Stimulated activated naive CD4-positive, alpha-beta T cell (primary cell): ENCODE data around the gene CENPT.
"Not testable (repeated sequence)": the region's sequence is repeated elsewhere in the genome, so short reads cannot be mapped to it uniquely, and the experiment has no call there.

Experiments
- DNase-seq, 6 experiments: peaks; one replicate each; lab custom pipeline; 2025; lab: John Stamatoyannopoulos, UW

CENPT gene

DNA sequence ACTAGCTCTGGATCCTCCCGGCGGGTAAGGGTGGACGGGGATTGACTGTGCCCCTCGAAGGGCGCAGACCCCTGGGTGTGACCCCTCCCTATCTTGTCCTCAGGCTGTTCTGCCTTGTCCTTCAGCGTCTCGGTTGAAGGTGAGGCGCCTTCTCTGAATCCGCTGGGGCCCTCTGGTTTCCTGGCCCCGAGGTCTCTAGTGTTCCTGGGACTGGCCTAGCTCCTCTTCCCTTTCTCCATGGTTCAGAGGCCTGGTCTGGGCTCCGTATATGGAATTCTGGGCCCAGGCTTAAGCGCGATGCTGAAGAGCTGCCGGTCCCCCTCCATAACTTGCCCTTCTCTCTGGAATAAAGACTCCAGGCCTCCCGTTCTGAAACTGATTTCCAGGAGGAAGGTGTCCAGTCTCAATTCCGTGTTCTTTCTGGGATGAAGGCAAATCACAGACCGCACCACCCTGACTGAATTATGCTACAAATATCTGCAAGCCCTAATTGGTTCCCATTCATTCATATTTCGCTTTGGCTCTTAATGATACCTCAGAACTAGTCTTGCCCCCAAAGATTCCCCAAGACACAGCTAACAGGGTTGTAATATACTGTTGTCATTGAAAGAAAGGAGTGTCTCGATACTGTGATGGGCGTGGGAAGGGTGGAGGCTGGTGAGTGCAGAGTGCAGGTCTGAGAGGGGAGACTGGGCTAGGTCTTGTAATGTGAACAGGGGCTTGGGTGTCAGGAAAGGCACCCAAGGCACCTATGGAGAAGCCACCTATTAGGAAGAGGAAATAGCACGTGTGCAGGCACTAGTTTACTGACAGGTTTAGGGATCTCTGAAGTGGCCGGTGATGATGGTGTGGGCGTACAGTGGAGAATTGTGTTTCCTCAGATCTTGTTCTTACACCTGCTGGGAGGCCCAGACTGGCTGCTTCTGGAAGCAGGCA lies 26.2 kb upstream of the CENPT start:
- DNase-seq, result no peak

DNA sequence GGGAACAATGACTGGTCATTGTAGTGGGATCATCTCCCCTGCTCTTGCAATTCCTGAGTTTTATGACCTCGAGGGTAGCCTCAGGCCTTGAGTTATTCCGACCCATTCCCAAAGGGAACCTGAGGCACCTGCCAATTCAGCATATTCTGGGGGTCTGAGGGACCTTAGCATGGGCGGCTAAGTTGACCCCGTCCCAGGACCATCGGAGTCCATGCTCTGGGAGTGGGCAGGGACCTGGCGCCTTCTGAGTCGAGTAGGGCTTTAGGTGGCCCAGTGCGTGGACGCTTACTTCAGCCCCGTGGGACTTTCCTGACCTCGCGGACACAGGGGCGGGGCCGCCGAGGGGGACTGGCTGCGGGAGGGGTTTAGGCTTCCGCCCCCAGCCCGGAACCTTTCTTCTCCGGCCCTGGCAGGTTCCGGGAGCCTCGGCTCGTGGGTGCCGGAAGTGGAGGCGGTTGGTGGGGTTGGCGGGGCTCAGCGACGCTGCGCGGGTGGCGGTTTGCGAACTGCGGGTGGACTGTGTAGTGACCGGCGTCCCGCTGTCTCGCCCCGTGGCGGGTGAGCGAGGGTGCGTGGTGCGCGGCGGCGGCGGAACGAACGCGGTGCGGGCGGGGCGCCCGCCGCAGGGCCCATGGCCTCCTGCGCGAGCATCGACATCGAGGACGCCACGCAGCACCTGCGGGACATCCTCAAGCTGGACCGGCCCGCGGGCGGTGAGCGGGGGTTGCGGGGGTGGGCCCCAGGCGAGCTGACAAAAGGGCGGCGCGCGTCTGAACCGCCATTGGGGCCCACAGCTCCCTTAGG lies 25.3 kb upstream of the CENPT start, which contains the start of gene EDC4:
TSS of gene EDC4 (plus strand) at position 422 of the 804 bp plus-strand sequence. CDS start at position 632, 210 bp downstream.
- peak; percentile 67 to 87 (median 83) for DNase-seq

DNA sequence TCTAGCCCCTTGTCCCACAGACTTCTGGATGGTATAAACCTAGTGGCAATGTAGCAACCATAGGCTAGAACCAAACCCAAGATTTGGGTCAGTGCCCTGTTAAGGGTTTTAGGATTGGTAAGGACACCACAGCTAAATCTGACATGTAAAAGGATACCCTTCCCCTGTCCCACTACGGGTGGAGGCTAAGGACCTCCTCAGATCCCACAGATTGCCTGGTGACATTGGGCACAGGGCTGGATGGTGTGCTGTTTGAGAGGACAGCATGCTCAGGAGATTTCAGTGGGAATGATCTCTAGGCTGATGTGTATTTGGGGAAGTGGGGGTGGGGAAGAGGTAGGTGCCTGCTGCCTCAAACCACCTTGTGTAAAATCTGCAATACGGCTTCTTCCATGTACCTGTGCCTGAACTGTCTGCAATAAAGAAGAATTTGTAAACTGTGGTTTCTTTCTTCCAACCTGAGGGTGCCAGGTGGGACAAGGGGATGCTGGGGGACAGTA lies 24.7 kb upstream of the CENPT start:
- no peak for DNase-seq

DNA sequence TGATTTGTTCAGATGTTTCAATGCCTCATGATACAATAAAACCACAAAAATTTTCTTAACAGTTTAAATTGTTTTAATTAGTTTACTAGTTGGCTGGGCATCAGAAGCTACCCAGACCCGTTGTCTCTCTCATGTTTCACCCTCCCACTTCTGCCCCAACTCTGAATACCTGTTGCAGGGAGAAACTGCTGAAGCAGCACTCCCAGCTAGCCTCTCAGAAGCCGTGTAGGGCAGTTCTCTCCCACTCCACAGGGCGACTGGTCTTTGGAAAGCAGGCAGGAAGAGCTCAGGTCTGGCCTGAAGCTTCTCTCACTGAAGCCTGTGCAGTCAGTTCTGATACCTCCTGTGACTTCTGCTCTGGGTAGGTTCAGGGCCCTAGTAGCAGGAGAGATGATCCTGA lies 23.8 kb upstream of the CENPT start:
- no peak for DNase-seq

DNA sequence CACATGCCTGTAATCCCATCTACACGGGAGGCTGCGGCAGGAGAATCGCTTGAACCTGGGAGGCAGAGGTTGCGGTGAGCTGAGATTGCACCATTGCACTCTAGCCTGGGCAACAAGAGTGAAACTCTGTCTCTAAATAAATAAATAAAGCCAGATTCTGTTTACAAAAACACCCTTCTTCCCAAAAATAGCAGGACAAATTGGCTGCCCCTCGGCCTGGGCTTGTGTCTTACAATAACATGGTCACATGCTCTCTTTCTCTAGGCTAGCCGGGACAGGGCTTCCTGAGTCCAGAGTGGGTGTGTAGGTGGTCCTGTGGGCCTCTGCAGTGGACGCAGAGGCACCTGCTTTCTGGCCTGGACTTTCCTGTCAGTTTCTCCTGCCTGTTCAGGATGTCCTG lies 22.2 kb upstream of the CENPT start:
- no peak for DNase-seq

DNA sequence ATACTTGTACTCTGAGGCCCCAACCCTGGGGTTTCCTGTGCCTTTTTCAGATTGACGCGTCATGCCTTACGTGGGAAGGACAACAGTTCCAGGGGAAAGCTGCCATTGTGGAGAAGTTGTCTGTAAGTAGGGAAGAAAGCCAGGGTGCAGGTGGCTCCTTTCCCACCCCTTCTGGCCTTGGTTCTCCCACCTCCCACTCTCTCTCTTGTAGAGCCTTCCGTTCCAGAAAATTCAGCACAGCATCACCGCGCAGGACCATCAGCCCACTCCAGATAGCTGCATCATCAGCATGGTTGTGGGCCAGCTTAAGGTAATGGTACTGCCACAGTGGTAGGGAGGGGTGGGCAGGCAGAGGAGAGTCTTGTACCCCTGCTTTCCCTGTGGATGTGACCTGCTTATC lies 20.8 kb upstream of the CENPT start:
- DNase-seq, result no peak

DNA sequence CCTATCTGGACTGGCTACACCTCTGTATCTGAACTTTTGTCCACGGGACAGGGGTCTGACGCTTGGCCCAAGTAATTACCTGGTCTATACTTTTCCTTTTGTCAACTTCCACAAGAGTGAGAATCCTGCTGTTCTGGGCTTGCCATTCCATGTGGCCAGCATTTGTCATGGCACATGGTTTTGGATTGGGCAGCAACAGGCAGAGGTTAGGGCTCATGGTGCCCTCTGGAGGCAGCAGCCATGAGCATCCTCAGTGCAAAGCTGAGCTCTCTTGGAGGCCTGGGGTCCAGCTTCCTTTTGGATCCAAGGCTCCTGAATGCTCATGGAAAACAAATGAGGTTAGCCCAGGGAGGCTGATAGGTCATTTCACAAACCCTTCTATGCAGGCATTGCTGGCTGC lies 17.8 kb upstream of the CENPT start:
- peak in 2 of 6 experiments; percentile 8 to 12 for DNase-seq

DNA sequence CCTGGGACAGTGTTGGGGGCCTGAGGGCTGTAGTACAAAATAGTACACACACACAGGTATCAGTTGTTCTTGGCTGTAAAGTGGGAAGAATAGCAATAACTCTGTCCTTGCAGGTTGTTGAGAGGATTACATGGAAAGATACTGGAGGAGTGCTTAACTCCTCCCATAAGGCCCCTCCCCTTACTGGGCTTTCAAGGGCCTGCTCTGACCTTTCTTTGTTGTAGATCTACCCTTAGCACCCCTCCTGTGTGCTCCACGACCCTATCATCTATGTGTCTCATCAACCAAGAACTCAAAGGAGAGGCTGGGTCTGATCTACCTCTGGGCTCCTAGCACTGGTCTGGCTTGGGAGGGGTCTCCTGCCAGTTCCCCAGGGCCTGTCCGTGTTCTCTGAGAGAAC lies 17.1 kb upstream of the CENPT start:
- DNase-seq, result no peak

DNA sequence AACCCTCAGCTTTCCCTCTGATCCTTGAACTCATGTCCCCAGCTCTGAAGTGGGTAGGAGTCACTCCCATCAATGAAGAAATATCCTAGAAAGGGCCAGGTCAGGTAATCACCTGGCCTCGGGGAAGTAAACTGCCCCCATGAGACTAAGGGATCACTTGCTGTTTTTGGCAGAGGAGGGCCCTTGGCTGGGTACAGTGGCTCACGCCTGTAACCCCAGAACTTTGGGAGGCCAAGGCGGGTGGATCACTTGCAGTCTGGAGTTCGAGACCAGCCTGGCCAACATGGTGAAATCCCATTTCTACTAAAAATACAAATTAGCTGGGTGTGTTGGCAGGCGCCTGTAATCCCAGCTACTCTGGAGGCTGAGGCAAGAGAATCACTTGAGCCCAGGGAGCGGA lies 16.6 kb upstream of the CENPT start:
- DNase-seq, result not testable (repeated sequence)

DNA sequence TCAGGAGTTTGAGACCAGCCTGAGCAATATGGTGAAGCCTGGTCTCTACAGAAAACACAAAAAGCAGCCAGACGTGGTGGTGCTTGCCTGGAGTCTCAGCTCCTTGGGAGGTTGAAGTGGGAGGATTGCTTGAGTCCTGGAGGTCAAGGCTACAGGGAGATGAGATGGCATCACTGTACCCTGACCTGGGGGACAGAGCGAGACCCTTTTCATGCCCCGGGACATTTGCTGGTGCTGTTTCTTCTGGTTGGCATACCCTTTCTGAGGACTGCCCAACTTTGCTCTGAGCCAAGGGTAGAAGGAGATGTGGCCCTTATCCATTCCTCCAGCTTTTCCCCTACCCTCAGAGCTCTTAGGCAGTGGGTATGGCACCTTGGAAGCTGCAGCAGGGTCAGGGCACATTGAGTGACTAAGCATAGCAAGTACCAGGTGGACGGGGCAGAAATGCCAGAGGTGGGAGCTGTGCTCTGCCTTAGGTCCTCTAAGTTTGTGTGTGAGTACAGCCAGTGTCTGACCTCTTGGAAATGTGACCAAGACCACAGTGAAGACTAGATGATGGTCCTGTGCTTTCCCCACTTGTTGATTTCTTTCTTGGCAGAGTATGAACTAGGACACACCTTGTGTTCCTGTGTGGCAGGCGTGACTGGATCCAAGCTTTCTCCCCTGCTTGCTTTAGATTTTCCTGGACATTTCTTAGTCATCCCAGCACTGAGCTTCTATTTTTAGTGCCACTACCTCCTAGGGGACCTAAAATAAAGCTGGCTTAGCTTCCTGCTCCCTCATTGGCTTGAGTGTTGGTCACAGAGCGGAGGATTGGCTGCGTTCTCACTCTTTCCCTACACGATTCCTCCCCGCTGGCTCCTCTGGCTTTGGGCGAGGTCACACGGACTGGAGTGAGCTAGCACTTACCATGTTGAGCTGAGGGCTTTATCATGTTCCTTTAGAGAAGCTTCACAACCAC lies 15.4 kb upstream of the CENPT start:
- no peak for DNase-seq

DNA sequence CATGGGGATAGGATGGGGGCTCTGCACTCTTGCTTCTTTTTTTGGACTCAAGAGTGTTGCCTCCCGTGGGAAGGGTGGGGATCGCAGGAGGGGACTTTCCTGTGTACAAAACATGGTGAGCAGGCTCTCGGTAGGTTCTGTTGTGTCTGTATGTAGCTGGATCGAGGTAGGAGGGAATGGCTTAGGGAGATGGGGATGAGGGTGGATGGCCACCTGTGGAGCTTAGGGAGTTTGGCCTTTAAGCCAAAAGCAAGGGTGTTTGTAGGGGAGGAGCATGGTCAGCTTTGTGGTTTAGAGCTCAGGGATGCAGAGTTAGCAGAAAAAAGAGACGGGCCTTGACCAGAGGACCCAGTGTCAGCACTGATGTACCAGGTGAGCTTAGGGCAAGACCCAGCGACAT lies 14.4 kb upstream of the CENPT start:
- no peak for DNase-seq

DNA sequence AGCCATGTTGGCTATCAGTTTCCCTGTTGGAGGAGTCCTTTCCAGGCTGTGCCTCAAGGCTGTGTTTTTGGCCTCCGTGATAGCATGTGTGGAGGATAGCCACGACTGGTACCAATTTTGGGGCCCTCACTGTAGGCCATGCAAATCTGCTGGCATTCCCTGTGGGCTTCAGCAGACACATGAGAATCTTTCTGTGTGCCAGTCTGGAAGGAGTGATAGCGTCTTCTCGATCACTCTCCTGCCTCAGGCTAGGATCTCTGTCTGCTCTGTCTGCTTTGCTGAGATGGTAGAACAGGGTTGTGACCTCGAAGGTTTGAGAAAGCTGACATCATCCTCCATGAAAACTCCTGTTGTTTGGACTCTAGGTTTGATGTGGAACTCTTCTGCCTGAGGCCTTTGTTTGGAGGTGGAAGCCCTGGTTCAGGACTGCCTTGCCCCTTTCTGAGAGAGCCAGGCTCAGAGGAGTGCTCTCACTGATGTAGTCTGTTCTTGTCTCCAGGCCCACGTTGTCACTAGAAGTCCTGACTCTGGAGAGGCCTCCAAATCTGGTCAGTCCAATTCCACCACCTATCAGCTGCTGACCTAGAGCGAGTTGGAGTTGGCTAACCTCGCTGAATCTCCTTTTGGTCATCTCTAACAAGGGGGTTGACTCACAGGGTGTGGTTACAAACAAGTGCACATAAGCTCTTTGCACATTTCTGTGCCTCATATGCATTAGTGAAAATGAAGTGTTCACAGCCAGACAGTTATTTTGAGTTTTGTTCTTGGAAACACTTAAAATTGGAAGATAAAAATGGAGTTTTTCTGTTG lies 13.3 kb upstream of the CENPT start:
- no peak for DNase-seq

DNA sequence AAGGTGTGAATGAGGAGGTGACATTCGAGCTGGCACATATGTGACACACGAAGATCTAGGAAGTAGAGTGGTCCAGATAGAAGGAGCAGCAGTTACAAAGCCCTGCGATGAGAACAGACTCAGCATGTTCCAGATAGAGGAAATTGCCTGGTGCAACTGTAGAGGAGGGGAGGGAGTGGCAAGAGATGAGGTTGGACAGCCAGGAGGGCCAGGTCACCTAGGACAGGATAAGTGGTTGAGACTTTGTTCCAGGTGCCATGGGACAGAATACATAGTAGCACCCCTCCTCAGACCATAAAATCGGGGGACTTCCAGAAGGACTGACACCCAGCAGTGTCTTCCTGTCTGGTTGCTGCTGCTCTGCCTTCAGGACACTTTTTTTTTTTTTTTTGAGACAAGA lies 11.0 kb upstream of the CENPT start:
- no peak for DNase-seq

DNA sequence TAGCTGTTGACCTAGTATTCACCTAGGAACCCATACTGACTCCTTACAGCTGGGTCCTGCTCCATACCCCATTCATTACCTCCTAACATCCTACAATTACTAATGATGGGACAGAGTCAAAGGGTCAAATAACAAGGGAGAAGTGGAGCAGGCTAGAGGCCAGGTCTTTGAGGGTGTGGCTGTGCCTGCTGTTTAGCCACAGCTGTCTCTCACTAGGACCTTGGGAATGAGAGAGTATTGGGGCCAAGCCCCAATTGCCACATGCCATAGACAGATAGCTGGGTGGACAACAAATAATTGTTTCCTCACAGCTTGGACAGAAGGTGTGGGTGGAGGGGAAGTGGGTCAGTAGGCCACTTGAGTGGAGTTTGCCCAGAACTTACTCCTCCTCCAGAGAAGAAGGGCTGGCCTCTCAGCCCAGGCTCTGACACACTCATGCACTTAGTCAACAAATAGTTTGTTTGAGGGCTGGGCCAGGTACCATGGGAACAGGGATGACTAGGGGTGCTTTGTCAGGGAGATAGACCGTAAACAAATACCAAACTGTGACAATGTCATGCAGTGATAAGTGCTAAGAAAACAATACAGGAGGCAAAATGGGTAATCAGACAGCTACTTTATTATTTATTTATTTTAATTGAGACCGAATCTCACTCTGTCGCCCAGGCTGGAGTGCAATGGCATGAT lies 10.2 kb upstream of the CENPT start:
- no peak for DNase-seq

DNA sequence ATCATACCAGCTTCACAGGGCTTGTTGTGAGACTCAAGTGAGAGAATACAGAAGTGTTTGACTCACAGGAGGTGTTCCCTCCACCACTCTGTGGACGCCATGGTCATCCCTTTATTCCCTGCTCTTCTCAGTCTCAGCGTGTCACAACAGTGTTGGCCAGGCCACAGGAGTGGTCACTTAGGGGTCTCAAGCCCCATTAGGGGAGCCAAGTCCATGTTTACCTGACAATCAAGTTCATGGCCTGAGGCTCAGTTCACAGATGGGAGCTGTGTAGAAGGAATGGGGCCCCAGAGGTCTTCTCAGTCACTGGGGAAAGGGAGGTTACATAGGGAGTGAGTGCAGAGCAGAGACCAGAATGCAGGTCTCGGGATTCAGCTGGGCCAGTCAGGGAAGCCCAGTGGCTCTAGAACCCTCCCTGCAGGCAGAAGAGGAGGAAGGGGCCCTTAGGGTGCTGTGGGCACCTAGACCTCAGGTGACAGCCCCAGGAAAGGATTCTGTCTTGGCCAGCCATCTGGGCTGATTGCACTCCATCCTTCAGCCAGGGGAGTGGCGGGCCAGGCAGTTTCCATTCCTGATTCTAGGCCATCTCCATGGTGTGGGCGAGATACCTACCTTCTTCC lies 9.5 kb upstream of the CENPT start:
- DNase-seq, result no peak

DNA sequence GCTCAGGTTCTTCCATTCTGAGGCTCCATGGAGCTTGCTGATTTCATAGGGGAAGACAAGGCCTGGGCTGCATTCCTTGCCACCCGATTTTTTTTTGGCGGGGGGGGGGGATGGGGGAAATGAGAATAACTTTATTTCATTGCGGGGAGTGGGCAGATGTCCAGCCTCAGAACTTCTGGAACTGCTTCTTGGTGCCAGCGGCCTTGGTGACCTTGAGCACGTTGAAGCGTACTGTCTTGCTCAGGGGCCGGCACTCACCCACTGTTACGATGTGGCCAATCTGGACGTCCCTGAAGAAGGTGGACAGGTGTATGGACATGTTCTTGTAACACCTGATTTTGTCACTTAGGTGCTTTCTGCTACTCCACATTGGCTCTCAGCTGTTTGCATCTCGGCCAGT lies 8.3 kb upstream of the CENPT start:
- DNase-seq, result no peak

DNA sequence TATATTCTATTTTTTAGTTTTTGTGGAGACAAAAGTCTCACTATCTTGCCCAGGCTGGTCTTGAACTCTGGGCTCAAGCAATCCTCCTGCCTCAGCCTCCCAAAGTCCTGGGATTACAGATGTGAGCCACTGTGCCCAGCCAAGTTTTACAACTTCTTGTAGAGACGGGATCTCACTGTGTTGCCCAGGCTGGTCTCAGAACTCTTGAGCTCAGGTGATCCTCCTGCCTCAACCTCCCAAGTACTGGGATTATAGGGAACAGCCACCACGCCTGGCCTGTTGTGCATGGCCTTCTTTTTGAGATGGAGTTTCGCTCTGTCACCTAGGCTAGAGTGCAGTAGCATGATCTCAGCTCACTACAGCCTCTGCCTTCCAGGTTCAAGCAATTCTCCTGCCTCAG lies 6.2 kb upstream of the CENPT start:
- DNase-seq, result no peak

DNA sequence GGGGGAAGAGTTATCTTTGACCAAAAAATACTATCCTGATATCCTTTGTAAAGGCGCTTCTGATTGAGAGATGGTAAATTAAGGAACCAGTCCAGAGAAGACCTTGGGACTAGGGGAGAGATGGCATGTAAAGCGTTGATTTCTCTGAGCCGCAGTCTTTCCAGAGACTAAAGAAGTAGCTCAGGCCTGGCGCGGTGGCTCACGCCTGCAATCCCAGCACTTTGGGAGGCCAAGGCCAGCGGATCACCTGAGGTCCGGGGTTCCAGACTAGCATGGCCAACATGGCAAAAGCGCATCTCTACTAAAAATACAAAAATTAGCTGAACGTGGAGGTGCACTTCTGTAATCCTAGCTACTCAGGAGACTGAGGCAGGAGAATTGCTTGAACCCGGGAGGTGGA lies 625 bp upstream of the CENPT start:
- no peak for DNase-seq

DNA sequence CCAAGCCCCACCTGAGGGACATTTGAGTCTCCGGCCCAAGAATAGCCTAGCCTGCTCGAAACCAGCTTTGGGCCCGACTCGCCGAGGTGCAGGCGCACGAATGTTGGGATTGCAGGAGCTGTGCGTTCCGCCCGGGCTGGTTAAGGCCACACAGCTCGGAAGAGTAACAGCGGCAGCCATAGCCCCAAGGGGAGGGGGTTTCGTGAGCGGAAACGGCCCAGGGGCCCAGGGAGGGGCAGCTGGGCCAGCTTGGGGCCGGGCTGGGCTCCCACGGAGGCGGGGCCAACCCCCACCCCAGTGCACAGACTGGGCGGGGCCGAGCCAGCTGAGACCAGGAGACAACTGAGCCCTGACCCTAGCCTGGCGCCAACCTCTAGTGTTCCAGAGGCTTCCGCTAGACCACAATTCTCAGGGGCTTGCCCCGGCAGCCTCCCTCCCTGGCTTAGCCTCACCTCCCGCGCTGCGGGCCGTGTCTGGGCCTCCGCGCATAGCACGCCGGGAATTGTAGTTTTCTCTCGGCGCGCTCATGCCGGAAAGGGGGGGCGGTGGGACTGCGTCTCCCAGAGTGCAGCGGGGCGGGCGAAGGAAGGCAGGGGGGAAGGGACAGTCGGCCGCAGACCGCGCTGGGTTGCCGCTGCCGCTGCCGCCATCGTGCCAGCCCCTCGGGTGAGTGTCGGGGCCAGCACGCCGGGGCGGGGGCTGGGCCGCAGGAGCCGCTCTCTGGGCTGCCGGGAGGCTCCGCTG lies 1.0 kb downstream of the CENPT start, which contains the start of gene NUTF2:
TSS of gene NUTF2 (plus strand) at position 614 of the 744 bp plus-strand sequence. CDS start 18,198 bp downstream, outside the sequence.
- peak; percentile 89 to 95 (median 94) for DNase-seq
